Stimulated activated CD8-positive, alpha-beta memory T cell treated with anti-CD3 and anti-CD28 coated beads, Interleukin-4, amount 100 ng/mL, for 4 hours (primary cell): ENCODE data around the gene KHDC1L.
"Not testable (repeated sequence)": the region's sequence is repeated elsewhere in the genome, so short reads cannot be mapped to it uniquely, and the experiment has no call there.

Experiments
- DNase-seq, 2 donors: peaks; one replicate each; pipeline ENCODE4 v3.0.0-alpha.2; 2020; ENCODE audit warnings: low read depth in 2 of 2, low spot score in 1 of 2

The KHDC1L gene

GRCh38 chr6:73225396-73225795 lies at the start of gene KHDC1L:
KHDC1L (minus strand) TSS chr6:73225496; CDS start chr6:73225408, 88 bp downstream.
- no peak for DNase-seq

- DNase-seq, result not testable (repeated sequence)
Observed at GRCh38 chr6:73269296-73269695, 44.0 kb upstream of the KHDC1L start.

GRCh38 chr6:73268896-73269295 lies 43.6 kb upstream of the KHDC1L start:
- not testable (repeated sequence) for DNase-seq

DNA sequence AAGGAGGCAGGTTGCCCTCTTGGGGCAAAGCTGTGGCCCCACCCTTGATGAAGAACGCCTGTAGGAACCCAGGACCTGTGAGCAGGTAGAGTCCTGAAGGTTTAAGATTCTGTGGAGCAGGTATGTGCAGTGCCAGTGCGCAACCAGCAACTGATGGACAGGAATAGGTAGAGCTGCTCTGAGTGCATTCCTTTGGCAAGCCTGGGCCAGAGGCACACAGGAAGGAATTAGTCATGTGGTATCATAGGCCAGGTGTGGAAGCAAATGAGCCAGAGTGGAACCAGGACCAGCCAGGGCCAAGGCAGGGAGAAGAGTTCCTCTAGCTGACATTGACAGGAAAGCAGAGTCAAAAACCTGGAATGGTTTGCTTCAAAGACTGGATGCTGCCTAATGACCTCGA lies 39.1 kb upstream of the KHDC1L start:
- no peak for DNase-seq

GRCh38 chr6:73263570-73263909 lies 38.2 kb upstream of the KHDC1L start:
- DNase-seq, result no peak

DNA sequence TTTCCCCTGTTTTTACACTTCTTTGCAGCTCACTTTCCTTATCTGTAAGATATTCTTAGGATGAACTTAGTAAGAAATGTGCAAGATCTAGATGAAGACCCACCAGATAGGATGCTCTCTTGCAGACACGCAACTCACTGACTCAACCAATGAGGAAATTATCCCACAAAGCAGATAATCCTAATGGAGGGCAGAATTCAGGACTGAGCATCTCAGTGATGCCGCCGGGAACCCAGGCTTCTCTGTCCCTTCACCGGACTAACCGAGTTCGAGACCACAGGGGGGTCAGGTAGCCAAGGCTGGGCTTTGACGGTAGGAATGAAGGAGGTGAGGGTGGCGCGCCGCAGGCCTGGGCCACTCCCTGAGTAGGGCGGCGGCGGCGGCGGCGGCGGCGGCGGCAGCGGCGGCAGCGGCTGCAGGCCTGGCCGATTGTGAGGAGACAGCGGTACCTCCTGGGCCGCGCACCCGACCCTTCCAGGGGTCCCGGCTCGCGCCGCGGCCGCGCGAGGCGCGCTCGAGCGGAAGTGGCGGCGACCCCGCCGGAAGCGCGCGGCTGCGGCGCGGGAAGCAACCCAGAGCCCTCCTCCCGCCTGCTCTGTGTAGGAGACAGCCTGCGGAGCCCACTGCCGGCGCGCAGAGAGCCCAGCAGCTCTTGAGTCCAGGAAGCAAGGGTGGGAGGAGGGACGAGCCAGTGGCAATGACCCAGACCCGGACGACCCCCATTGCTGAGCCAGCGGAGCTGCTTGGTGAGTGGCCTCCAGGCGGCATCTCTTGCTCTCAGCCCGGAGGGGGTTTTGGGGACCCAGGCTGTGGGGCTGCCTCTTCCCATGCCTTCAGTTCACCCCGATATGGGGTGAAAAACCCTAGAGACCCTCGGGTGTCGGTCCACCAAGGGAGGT lies 37.6 kb upstream of the KHDC1L start, which contains the start of gene KHDC1:
Gene KHDC1, minus strand, starts transcription at position 526 of the 899 bp plus-strand sequence. CDS start 20,679 bp downstream, outside the sequence.
- DNase-seq, result peak; percentile 20 to 22

- no peak for DNase-seq
Observed at GRCh38 chr6:73258721-73259120, 33.4 kb upstream of the KHDC1L start.

GRCh38 chr6:73254323-73254722 lies 29.0 kb upstream of the KHDC1L start:
- DNase-seq, result not testable (repeated sequence)

DNA sequence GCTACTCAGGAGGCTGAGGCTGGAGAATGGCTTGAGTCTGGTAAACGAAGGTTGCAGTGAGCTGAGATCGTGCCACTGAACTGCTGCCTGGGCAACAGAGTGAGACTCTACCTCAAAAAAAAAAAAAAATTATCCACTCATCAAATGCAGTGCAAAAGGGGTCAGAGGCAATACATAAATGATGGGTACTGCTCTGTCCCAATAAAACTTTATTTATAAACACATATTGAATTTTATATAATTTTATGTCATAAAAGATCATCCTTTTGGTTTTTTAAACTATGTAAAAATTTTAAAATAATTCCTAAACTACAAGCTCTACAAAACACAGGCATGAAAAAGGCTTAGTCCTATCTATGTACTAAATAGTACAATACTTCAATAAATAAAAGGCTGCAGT lies 27.4 kb upstream of the KHDC1L start:
- no peak for DNase-seq

DNA sequence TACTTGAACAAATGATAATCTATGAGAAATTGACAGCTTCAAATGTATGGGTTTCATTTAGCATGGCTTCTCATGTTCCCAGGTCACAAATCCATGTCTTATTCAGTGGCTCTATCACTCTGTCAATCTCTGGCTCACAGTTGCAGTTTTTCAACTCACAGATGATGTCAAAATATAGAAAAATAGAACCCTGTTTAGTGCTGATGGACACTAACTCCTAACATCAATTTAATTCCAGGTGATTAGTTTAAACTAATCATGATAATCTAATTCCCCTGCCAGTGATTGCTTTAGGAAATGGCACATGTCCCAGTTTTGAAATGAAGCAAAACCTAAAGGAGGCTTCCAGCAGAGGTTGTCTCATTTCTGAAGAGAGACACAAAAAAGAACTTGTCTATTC lies 24.7 kb upstream of the KHDC1L start:
- no peak for DNase-seq

DNA sequence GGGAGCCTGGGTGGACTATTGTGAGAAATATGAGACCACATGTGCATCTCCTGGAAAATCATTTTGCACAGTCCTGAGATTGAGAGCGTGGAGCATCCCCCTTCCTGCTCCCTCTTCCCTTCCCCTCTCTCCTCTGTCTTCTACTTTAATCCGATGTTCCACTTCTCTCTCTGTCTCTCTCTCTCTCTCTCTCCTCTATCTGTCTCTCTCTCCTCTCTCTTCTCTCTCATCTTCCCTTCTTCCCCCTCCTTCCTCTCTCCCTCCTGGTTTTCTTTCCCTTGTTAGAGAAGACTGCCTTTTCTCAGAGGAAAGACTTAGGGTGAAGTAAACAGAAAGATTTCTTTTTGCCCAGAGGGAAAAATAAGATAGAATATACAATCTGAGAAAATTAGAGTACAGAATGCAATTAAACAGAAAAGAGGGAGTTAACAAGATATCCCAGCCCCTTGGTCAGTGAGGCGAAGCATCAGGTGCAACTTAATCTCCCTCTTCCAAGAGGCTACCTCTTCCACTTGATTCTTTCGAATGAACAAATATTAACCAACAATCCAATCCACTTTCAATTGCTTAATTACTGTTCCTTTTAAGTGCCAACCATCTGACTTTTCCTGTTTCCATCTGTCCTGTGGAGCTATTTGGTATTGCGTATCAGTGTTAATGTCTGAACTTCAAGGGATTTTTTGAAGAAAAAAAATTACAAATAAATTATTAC lies 23.1 kb upstream of the KHDC1L start:
- DNase-seq, result no peak

DNA sequence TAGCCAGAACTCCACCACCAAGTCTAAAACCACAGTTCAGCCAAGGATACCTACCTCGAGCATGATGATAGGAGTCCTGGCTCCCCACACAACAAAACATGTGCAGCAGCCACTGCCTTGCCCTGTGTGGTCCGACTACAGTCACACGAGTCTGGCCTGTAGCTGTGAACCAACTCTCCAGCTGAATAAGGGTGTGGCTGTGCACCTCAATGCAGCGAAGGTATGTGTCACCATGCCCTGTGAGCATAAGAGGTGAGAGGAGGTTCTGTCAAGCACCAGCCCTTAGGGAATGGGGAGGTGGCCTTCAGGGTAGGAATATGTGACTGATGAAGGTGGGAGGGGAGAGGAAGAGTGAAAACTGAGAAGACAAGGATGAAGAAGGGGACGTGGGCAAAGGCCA lies 16.7 kb upstream of the KHDC1L start:
- DNase-seq, result no peak

- DNase-seq, result no peak
Observed at GRCh38 chr6:73240730-73241129, 15.4 kb upstream of the KHDC1L start.

DNA sequence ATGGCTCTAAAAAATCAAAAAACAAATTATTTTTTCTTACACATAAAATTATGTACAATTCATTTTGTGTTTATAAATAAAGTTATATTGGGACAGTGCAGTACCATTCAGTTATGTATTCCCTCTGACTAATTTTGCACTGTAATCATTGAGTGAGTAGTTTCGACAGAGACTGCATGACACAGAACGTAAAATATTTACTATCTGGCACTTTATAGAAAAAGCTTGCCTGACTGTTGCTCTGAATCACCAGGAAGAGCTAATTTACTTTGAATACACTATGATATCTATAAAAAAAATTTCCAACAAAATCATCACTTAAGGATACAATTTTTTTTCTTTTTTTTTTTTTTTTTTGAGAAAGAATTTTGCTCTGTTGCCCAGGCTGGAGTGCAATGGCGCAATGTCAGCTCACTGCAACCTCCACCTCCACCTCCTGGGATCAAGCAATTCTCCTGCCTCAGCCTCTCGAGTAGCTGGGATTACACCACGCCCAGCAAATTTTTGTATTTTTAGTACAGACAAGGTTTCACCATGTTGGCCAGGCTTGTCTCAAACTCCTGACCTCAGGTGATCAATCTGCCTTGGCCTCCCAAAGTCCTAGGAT lies 11.0 kb upstream of the KHDC1L start:
- DNase-seq, result no peak

GRCh38 chr6:73234733-73235132 lies 9.4 kb upstream of the KHDC1L start:
- DNase-seq, result no peak

DNA sequence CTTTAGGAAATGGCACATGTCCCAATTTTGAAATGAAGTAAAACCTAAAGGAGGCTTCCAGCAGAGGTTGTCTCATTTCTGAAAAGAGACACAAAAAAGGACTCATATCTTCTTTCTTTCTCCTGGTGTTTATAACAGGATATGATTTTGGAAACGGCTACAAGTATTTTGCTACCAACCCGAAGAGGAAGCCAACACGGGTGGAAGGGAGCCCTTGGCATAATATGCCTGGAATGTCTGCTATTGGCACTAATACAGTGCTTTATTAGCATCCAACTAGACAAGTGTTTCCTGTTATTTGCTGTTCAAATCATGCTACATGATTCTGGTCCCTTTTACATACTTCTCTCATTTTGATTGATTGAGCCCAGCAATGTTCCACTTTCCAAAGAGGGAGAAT lies 8.7 kb upstream of the KHDC1L start:
- DNase-seq, result not testable (repeated sequence)

DNA sequence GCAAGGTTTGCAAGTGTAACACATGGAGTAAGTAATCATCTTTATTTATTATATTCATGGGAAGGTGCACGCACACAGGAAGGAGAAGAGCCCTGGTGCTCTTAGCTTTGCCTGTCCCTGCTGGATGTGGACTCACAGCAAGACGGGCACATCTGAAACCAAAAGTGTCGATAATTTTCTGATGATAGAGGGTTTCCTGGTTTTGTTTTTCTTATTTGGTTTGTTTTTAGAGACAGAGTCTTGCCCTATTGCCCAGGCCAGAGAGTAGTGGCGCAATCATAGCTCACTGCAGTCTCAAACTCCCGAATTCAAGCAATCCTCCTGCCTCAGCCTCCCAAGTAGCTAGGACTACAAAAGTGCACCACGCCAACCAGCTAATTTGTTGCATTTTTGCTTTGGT lies 7.8 kb upstream of the KHDC1L start:
- no peak for DNase-seq

DNA sequence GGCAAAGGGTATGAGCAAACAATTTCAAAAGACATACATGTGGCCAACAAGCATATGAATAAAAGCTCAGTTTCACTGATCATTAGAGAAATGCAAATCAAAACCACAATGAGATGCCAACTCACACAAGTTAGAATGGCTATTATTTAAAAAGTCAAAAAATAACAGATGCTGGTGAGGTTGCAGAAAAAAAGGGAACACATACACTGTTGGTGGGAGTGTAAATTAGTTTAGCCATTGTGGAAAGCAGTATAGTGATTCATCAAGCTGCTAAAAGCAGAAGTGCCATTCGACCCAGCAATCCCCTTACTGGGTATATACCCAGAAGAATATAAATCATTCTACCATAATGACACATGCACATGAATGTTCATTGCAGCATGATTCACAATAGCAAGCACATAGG lies 6.7 kb upstream of the KHDC1L start:
- no peak for DNase-seq

DNA sequence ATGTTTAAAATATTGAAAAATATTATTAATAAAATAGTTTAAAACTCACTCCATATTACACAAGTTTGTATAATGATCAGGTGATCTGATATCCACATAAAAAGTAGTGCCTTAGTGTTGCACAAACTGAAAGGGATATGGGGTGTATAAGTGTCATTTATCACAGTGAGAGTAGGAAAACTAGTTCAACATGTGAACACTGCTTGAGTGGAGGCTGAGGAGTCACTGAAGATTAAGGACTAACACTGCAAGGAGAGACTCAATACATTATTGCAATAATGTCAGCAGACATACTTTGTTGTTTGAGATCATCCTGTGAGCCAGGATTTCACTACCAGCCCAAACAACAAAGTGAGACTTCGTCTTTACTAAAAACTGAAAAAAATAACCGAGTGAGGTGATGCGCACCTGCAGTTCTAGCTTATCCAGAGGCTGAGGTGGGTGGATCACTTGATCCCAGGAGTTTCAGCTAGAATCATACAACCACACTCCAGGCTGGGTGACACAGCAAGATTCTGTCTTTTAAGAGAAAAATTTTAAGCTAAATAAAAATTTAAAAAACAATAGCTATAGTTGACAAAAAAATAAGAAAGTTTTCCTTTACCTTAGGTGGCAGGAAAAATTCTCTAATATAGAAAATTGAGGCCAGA lies 2.4 kb upstream of the KHDC1L start:
- no peak for DNase-seq

GRCh38 chr6:73216859-73217258 lies 8.4 kb downstream of the KHDC1L start:
- no peak for DNase-seq

- no peak for DNase-seq
Observed at GRCh38 chr6:73209117-73209516, 16.2 kb downstream of the KHDC1L start.
